ENCODE measurements around the gene GALNT2.

The GALNT2 gene

DNA sequence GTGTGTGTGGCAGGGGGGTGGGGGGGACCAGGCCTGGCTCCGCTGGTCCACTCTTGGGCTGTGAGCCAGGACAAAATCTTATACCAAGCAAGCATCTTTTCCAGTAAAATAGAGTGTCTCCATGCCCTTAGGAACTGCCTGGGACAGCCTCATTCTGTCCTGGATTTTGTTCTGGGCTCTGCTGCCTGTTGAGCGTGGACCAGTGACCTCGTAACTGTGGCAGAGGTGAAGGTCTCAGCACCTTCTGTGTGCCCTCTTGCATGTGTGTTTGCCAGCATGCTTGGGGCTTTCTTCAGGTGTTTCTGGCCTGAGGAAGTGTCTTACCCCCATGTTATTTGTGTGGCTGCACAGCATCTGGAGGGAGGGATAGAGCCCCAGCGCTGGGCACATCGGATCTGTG is 45.7 kb downstream of the GALNT2 start:
- DNase-seq (ENCODE audit: low read depth) = no peak

DNA sequence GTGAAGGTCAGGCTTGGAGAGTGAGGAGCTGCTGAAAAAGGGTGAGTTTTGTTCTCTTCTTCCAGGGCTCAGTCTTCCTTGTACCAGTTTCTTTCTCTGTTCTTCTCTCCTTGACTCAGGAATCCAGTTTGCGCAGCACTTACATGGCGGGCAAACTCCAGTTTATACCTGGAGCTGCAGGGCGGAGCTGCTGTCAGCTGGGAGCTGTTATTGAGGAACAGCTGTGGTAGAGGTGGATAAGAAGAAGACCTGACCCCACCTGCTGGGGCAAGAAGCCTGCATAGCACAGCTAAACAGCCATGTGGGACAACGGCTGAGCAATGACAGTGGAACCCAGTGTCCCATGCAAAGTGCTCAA is 46.2 kb downstream of the GALNT2 start:
- no peak for DNase-seq (ENCODE audit: low read depth)

DNA sequence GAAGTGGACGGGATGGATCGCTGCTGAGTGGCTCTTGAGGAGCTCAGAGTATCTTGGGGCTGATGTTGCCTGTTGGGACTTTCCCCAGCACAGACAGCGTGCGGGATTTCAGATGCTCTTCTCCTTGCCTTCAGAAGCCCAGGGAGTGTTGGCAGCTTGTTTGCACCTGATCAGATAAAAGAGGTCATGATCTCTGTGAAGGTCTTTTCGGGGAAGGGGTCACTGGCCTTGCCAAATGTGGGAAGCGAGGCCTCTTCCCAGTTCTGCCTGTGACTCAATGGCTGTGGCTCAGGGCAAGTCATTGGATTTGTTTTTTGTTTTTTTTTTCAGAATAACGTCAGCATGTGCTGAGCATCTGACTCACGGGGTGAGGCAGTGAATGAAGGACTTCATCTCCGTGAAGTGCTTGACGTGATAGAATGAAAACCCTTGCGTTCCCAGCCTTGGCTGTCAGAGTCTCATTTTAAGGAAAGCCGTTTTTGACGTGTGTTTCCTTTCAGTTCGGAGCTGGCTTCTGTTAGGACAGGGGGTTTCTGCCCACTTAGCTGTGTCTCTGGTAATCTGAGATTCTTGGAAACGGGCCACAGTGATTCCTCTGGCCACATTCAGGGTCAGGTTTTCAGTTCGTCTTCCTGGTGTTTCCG is 46.7 kb downstream of the GALNT2 start:
- peak; percentile 83 for DNase-seq (ENCODE audit: low read depth)

DNA sequence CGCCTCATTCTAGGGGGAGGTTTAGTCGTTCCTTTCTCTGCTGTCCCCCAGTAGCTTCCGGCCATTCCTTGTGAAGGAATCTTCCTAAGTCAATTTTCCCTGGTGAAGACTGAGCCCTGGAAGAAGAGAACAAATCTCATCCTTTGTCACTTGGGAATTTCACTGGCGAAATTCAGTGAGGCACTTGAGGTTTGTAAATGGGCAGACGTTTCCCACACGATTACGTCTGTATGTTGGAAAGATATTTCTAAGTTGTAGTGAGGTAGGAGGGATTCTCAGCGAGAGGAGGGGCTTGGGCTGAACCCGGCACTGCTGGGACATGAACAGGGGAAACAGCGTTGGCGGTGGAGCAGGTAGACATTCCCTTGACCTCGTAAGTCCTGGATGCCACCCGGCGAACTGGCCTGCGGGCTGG is 47.2 kb downstream of the GALNT2 start:
- DNase-seq (ENCODE audit: low read depth) = no peak

DNA sequence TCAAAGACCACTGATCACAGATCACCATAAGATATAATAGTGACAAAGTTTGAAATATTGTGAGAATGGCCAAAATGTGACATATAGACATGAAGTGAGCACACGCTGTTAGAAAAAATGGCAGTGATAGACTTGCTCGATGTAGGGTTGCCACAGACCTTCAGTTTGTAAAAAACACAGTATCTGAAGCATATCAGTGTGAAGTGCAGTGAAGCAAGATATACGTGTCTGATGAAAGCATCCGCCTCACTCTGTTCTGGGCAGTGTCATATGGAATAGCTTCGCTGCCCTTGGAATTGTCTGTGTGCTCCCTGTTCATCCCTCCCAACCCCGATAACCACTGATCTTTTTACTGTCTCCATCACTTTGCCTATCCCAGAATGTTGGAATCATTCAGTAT is 50.7 kb downstream of the GALNT2 start:
- no peak for DNase-seq (ENCODE audit: low read depth)

DNA sequence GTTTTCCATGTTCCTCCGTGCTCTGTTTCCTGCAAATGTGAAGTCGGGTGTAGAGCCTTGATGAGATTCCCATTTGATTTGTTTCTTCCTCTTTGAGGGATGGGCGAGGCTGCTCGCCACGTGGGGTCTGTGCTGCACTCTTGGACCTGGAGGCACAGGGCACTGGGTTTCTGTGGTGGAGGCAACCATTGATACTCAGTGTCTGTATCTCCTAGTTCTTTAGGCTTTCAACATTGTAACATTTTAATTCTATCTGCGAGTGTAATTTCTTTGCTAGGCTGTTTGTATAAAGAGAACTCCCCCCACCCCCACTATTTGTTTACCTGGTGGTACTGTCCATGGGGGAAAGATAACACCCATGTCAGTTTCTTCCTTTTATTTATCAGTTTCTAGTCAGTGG is 52.3 kb downstream of the GALNT2 start:
- no peak for DNase-seq (ENCODE audit: low read depth)

DNA sequence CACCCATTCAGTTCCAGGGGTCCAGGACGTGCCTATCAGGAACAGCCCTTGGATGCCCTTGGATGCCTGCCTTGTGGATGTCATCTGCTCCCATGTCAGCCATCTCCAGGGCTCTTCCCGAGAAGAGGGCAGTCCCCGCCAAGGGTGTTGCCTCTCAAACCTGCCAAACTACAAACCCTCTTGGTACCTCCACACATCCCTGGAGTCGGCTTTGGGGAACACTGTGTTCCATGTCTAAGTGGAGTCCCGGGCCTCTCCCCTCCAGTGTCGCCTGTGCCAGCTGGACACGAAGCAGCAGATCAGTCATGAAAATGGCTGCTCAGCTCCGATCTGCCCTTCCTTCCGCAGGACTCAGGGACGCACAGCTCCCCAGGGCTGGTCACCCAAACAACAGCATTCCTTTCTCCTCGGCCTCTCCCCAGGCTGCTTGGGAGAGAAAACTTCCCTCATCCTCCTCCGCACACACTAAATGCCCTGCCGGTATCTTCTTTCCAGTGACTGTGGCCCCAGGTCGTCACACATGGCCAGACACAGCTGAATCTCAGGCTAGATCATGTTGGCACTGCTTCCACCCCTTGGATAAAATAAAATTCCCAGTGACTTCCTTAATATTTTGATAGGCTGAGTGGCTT is 53.4 kb downstream of the GALNT2 start:
- DNase-seq (ENCODE audit: low read depth) = no peak

DNA sequence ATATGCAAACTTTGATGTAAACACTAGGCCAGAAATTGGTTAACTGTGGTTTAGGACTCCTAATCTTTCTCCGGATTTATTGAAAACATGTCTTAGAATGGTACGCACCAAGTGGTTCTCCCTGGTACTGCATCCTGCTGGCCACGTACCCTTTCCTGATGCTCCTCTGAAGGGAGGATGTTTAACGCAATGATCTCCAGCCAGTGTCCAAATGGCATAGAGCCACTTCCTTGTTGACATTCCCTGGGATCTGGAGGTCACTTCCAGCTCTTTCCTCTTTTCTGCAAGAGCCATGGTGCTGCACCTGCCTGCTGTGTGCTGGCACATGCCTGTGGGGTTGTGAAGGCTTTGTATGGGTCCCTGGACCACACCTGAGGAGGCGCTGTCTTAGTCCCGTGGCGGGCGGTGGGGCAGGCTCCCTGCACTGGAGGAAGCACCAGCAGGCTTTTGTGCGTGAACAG is 53.9 kb downstream of the GALNT2 start:
- no peak for DNase-seq (ENCODE audit: low read depth)

DNA sequence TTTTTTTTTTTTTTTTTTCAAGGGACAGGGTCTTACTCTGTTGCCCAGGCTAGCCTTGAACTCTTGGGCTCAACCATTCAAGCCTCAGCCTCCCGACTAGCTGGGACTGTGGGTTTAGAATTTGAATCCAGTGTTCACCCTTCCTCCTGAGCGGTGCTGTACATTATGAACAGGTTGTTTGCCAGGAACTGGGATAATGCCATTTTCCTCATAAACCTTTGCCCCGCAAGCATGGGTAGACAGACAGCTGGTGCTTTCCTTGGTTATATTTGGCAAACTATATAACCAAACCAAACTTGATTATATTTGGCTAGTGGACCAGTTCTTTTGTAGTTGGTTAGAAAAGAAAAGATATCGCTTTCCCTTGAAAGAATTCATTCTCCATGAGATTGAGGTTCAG is 54.9 kb downstream of the GALNT2 start:
- no peak for DNase-seq (ENCODE audit: low read depth)

DNA sequence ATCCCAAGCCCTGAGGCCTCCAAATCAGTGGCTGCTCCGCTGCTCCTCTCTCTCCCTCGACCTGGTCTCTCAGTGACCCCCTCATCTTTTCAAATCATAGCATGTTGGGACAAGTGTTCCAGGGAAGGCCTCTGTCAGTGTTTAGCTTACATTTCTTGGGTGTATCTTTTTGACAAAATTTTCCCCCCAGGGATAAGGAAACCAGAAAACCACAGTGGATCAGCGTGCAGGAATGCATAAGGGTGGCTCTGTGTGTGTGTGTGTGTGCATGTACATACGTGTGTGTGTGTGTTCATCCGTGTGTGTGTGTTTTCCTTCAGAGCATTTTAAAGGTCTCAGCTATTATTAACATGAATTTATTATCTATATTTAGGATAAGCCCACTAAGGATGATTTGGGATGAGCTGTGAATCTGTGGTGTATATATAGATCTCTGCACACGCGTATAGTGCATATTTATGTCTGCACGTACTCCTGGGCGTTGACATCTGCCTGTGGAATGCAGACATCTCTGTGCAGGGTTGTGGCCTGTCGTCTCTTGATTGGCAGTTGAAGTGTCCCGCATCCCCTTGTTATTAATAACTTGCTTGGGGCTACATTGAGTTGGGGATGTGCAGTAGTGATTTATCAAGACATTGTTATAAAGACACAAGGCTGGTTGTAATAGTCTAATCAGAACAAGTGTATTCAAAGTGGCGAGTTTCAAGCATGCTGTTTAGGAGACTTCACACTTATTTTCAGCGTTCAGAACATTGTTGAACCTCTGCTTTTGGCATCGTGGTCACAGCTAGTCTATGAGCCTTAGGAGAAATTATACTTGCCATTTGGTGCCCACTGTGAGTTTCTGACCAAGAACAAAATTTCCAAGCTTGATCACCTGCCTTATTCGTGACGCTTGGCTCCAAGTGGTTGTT is 55.6 kb downstream of the GALNT2 start:
- DNase-seq (ENCODE audit: low read depth) = no peak

DNA sequence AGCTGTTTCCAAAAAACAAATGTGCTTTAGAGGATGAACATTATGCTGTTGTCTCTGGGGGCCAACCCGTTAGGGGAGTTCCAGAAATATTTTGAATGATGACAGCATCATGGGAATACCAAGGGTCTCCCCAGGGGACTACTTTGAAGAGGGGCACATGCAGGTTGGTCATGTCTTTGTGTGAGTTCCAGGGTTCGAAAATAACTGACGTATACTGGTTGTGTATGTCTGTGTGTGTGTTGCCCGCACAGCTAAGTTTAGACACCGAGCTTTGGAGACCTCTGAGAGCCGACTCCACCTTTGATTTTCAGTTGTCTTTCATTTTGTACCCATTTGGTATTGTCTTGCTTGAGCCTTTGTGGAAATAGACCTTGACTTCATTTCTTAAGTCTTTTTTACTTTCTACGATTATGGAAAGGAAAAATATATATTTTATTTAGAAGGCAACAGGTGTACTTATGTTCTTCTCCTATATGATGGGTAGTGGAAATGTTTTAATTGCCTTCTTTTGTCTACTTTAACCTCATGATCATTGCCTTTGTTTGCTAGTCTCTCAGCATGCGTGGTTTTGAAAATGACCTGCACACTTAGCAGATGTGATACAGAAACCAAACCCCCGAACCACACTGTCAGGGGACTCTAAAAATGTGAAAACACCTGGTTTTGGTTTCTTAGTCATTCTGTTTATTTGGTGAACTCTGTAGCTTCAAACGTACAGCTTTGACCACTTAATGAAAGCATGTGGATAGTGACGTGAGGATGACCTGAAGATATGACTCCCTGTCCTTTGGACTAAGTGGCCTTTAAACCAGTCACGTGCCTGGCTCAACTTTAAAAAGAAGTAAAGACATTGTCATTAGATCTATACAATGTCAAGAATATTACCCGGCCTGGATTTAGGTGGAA is 56.5 kb downstream of the GALNT2 start:
- no peak for DNase-seq (ENCODE audit: low read depth)

DNA sequence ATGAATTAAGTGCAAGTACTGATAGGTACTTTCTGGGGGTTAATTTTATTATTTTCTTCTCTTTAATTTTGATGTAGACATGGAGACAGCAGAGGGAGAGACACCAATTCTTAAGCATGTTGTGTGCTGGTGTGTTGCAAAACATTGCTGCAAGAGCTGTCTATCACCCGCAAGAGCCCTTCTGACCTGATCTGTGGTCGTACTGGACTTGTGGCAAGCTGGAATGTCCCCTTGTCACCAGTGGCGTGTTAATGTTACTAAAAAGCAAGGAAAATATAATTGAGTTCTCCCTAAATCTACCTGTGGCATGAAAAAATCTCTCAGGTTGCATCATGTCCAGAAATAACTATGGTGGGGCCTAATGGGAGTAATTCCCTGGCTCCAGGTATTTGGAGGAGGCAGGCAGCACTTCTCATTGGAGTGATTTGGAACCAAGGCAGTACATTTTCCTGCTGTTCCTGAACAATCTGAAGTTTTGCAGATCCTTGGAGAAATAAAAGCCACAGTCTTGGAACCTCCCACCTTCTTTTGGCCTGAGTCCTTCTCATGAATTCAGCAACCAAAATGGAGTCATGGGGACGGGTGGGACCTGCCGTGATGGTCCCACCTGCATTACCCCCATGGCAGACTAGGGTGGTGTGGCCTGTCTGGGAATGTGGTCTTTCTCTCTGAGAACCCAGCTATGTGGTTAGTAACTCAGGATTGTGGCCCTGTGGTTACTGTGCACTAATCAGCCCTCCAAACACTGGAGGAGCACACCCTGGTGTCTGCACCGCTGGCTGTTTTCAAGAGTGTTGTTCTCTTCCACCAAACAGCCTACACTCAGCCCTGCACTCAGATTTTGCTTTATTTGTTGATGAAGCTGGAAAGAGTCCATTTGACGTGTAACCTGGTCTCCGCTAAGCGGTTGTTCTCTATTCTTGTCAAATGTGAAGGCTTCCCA is 57.4 kb downstream of the GALNT2 start:
- no peak for DNase-seq (ENCODE audit: low read depth)

DNA sequence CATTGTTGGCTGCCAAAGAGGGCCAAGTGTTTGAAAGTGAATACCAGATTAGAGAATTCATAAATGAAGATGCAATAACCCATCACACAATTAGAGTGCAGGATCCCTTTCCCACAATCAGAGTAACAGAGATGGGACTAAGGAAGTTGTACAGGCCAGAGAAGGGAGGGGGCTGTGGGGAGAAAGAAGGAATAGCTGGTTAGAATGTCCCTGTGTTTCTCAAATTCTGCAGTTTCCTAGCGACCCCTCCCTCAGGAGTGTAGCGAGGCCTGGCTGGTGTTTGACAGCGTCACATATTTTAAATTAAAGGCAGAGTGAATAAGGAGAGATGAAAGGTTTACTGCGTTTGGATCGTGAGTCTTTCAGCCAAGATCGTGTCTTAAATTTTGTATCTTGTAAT is 58.1 kb downstream of the GALNT2 start:
- DNase-seq (ENCODE audit: low read depth) = no peak

DNA sequence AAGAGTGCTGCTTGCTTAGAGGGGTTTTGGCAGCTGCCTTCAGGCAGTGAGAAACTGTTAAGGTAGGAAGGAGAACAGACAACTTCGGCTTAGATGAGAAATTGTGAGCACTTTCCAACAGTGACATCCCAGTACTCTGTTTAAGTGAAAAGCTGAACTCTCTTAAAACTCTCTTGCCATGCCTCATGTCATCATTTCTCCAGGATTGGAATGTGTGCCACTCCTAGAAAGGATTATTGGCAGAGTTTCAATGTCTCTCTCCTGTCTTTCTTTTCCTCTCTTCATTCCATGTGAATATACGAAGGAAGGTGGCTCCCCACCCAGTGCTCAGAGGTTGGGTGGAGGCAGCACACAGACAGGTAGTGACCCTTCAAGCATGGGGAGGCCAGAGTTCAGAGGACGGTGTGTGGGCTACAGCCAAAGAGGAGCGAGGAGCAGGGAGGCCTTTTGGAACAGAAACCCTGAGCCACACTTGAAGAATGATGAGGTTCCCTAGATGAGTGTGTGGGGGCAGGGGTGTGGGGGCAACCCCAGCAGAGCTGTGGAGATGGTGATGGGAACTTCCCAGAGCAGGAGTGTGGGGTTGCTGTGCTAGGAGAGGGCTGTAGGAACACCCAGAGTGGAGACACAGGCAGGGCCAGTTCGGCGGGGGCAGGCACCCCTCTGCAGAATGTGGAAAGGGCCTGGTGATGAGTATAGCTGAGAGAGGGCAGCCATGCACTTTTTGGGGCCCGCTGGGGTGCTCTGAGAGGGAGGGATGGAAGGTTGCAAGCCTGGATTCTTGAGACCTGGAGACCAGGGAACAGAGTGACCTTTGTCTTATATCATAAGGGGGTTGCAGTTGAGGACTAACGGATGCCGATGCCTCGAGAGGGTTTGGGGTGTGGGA is 58.8 kb downstream of the GALNT2 start:
- DNase-seq (ENCODE audit: low read depth) = no peak

DNA sequence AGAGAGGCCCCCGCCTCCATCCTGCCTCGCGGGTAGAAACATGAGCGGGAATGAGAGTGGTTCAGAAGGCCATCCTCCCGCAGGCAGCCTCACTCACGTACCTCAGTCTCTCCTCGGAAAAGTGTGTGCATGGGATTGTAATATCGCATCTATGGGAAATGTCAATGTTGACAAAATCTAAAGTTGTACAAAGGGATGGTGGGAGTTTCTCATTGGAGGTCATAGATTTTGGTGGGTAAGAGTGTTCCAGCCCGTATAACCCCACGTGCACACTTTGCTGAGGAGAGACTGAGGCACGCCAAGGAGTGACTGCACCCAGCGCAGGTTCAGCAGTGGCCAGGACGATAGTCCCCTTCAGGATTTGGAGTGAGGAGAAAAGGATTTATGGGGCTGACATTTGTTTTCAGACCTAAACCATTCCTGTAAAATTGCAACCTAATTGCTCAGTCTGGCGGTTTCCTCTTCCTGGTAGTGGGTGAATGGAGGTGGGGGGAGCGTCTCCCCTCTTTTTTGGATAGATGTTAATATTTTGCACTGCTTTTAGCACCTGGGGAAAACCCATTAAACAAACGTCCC is 59.6 kb downstream of the GALNT2 start:
- no peak for DNase-seq (ENCODE audit: low read depth)

DNA sequence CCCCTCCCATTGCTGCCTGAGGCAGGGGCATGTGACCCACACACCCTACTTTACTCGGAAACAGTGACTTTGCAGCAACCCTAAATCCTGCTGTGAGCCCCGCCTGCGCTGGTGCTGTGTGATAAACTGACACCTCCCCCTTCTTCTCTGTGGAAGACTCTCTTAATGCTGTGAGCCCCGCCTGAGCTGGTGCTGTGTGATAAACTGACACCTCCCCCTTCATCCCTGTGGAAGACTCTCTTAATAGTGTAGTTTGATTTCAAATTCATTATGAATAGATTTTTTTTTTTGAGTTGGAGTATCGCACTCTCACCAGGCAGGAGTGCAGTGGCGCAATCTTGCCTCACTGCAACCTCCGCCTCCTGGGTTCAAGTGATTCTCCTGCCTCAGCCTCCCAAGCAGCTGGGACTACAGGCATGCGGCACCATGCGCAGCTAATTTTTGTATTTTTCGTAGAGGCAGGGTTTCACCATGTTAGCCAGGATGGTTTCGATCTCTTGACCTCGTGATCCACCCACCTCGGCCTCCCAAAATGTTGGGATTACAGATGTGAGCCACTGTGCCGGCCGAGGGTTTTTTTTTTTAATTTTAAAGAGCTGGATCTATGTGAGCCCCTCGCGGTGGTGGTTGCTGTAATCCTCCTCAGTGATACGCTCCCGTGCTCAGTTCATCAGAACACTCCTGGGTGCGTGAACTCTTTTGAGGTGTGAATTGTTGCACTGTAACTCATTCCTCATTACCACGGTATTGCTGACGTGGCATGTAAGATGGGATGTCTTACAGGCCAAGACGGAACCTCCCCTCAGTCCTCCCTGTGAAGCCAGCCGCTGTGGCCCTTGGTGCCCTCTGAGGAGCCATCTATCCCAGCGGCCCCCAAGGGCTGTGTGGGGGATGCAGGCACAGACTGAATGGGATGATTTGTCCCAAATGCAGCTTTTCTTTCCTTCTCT is 60.3 kb downstream of the GALNT2 start:
- DNase-seq (ENCODE audit: low read depth) = no peak

DNA sequence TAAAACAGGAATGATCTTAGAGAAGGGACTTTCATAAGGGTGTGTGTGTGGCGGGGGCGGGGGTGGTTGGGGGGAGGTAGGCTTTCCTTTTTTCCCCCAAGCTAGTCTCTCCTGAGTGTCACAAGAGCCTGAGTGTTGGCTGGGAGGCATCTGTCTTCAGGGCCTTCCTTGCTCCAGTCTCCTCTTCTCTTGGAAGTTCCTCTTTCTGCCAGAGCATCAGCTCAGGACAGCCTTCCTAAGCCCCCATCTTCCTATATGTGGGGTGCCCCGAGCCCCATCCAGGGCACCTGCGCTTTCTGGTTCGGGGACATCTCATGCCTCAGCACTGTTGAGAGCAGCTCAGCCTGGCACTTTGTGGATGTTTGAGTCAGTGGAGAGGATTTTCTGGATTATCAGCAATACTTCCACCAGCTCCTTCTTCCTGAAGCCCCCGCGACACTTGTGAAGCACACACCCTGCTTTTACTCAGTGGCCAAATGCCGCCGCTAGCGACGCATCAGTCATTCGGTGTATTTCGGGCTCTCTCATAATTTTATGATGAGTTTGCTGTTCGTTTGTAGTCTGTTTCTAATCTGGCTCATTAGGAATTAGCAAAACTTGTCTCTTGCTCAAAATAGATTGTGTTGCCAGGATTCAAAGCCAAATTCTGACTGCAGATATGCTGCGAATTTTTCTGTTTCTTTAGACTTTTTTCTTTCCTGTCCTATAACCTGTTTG is 61.7 kb downstream of the GALNT2 start:
- DNase-seq (ENCODE audit: low read depth) = no peak

DNA sequence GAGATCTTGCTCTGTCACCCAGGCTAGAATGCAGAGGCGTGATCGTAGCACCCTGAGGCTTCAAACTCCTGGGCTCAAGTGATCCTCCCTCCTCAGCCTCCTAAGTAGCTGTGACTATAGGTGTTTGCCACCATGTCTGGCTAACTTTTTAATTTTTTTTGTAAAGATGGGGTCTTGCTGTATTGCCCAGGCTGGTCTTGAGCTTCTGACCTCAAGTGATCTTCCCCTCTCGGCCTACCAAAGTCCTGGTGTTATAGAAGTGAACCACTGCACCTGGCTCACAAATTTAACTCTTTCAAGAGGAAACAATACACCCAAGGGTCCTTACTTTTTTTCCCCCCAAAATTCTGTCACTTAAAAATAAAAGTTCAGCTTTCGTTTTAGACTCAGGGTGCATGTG is 62.3 kb downstream of the GALNT2 start:
- no peak for DNase-seq (ENCODE audit: low read depth)
